KBM-7 (cell line): ENCODE measurements around the gene CMSS1.

Experiments used
- DNase-seq: peaks from one replicate; pipeline ENCODE4 v3.0.0-alpha.2; 2015
- in situ Hi-C: fragments of 300-500 bp; cut with MboI; formaldehyde crosslinking; loops from 2 replicates; pipeline ENCODE4 v1.14.3; 2020; ENCODE audit warnings: low sequenced_read_pairs, low pct_unique_long_range_greater_than_20kb, mixed read lengths

The CMSS1 gene

DNA sequence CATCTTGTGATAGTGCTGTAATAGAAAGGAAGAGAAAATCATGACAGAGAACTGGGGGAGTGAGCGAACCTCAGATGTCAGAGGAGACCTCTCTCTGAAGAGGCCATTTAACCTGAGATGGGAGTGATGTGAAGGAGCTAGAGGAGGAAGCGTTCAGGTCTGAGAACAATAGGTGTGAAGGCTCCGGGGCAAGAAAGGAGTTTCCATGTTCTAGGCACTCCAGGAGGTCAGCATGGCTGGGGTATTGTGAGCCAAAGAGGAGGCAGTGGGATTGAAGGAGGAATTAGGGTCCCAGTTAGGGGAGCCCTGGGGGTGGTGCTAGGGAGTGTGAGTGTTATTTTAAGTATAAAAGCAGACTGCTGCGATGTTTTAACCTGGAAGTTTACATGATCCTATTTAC lies 305.4 kb downstream of the CMSS1 start:
- DNase-seq = no peak
- in situ Hi-C loops = no loop called here

- DNase-seq = no peak
- in situ Hi-C loops = no loop called here
These were observed 306.6 kb downstream of the CMSS1 start for GRCh38 chr3:100124201-100124761.

DNA sequence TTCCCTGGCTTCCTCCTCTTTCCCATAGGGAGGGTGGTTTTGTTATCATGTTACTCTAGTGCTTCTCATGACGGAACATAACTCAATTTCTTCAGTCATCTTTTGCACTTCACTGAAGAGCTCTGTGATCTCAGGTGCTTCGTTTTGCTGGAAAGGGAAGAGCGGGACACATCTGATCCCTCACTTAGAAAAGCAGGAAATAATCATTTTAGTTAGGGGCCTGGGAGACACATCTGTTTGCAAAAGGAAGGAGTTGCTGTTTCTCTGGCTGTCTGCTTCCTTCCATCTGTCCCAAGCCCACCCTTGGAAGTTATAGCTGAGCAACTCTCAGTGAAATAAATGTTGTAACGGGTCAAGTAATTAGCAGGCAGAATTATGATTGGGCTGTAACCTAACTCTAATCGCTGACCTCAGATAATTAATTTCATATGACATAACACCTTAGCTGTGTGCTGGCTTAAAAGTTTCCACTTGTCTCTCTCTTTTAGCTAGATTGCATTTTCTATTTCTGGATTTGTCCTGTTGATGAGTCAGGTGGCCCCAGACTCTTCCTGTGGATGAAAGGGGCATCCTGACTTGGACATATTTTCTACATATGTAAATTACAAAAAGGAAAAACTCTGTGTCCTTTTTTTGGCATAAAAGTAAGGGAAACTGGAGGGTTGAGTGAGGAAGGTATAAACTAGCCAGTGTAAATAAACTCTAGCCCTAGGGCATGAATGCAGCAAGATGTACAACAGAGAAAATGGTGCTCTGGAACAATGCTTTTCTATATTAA lies 307.7 kb downstream of the CMSS1 start:
- DNase-seq = no peak
- in situ Hi-C loops = no loop called here

DNA sequence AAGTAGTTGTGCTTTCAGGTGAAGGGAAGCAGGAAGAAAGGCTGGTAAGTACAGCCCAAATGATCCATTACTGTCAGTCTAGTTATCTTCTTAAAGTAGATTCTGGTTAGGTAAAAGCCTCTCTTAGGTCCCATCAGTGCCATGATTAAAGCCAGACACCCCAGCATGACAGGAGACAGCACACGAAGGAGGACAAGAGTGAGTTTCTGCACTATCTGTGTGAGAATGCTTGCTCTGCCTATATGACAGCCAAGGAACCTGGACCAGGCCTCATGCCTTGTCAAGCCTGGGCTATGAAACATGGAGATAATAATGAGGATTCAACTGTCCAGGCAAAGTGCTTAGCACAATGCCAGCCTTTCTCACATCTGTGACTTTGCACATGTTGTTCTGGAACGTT lies 310.1 kb downstream of the CMSS1 start:
- DNase-seq = no peak
- in situ Hi-C loops = no loop called here

DNA sequence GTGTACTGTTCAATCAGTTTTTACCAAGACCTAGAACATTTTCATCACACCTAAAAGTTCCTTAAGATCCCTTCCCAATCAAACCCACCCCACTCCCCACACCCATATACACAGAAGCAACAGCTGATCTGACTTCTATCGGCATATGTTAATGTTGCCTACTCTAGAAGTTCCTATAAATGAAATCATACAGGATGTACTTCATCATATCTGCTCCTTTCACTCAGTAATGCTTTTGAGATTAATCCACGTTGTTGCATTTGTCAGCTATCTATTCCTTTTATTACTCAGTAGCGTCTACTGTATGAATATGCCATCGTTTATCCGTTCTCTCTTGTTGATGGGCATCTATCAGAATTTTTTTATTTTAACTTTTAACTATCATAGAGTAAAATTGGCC lies 310.9 kb downstream of the CMSS1 start:
- DNase-seq = no peak
- in situ Hi-C loops = no loop called here

DNA sequence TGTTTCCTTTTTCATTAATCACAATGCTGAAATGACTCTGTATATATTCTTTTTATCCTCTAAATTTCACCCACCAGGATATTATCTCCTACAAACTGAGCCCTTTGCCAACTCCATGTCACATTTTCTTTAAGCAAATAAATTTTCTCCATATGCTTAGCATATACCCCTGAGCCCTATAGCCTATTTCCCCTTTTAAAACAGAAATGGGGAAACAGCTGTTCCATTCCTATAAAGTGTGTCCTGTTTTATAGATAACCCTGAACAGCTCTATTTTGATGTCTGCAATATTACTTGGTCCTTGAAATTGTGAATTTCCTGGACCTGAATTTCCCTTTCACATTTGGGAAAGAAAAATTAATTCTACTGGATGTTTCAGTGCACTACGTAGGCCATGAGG lies 312.3 kb downstream of the CMSS1 start:
- in situ Hi-C loops = no loop called here
- peak; percentile 60 for DNase-seq

DNA sequence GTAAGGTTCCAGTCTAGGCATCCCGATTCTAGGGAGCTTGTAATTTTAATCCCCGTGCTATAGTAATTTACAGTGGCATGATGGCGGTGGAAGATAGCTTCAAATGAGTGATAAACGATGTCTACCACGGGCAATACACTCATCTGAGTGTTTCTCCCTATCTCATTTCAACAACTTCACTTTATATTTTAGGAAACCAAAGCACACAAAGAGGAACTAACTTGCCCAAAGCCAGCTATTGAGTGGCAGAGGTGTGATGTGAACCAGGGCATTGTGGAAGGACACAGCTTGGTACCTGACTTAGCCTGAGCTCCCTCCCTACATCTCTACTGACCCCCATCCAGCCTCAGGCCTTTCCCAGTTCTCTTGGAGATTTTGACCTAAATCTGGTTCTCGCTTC lies 313.6 kb downstream of the CMSS1 start:
- peak; percentile 59 for DNase-seq
- in situ Hi-C loops = no loop called here

GRCh38 chr3:100136921-100137320 lies 319.3 kb downstream of the CMSS1 start:
- in situ Hi-C loops = no loop called here
- no peak for DNase-seq

GRCh38 chr3:100140976-100141375 lies 323.3 kb downstream of the CMSS1 start:
- in situ Hi-C loops = no loop called here
- no peak for DNase-seq

DNA sequence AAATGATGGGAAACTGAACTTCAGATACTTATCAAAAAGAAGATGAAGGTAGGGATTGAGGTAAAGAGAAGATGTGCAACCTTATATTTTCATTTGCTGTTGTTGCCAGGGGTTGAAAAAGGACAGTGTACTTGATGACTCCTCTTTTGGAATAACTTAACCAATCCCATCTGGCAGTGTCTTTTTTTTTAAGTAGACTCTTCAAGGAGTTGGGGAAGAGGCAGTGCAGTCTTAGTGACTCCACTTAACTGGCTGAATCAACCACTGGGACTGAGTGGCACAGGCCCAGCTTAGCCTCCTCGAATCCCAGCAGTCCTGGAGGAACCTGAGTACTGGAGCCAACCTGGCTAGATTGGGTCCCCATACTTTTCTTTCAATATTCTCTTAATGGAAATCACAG lies 323.9 kb downstream of the CMSS1 start:
- in situ Hi-C loops = no loop called here
- no peak for DNase-seq

- peak; percentile 55 for DNase-seq
- in situ Hi-C loops = no loop called here
These were observed 326.7 kb downstream of the CMSS1 start for GRCh38 chr3:100144255-100144866.

DNA sequence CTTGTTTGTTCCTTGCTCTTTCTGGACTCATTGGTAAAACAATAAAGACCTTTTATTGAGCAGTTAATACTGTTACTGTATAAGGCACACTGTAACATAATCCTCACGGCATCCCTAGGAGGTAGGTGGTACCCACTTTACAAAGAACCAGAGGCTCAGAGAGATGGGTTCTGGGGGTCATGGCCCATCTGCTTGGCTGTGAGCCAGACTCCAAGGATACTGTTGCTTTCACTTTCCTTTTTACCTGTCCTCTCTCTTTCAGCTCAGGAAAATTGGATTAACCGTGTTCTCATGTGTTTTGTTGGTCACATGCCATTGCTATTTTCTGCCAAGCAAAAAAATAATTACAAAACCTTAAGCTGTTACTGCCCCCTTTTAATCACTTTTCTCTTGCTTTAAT lies 331.5 kb downstream of the CMSS1 start:
- DNase-seq = no peak
- in situ Hi-C loops = no loop called here

DNA sequence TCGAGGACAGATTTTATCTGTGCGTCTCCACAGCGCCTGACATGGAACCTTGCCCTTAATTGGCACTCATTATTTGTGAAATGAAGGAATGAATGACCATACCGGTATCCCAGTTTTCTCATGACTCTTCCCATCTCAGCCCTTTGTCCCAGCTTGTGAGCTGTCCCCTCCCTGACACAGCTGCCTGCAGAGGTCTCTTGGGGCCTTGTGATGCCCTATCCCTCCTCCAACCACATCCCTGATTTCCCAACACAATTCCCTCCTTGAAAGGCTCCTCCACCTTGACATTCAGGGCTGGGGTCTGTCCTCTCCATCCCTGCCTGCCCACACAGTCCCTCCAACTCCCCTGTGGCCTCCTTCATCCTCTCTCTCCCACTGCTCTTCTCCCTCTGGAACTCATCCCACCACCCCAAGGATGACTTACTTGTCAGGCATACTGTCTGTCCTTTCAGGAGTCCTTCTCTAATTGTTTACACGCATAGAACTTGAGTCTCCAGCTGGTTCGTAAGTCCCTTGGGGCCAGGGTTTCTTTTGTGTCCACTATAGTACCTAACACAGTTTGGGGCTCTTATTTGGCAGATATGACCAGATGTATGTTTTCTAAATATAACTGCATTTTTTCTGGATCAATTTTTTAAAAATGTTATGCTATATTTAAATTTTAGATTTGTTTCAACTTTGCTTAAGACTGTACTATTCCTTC lies 332.2 kb downstream of the CMSS1 start:
- in situ Hi-C loops = no loop called here
- DNase-seq = no peak

- no peak for DNase-seq
- in situ Hi-C loops = no loop called here
These were observed 332.8 kb downstream of the CMSS1 start for GRCh38 chr3:100150473-100150872.

- in situ Hi-C loops = no loop called here
- no peak for DNase-seq
These were observed 333.5 kb downstream of the CMSS1 start for GRCh38 chr3:100151024-100151707.

GRCh38 chr3:100154171-100154570 lies 336.5 kb downstream of the CMSS1 start:
- in situ Hi-C loops = no loop called here

DNA sequence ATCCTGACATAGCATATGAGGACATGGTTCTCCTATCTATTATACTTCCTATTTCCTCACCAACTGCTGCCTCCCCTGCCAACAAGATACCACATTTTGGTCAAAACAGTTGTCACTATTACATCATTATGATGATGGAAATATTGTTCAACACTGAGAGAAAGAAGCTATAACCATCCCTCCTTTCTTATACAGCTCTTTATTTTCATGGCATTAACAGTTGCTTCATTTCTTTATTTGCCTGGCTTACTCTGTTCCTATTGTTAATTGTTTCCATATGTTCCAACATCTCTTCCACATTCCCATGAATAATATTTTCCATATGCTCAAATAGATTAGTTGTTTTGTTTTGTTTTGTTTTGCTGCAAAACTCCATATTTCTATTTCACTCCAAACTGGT lies 337.5 kb downstream of the CMSS1 start:
- in situ Hi-C loops = no loop called here
- DNase-seq = peak; percentile 12

More at GRCh38 chr3:100154171-100154570, 336.5 kb downstream of the CMSS1 start:
- DNase-seq = no peak

DNA sequence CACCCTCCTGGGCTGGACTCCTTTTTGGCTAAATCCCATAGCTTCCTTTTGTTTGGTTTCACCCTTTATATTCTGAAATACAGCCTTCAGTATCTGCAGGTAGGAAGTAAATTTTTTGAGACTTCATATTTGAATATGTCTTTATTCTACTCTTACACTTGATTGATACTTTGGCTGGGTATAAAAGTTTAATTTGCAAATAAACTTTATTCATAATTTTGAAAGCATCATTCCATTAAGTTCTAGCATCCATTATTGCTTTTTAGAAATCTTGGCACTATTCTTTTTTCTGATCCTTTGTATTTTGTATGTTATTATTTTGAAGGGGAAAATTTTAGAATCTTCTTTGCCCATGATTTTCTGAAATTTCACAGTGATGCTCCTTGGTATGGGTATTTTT lies 337.9 kb downstream of the CMSS1 start:
- in situ Hi-C loops = no loop called here
- no peak for DNase-seq

DNA sequence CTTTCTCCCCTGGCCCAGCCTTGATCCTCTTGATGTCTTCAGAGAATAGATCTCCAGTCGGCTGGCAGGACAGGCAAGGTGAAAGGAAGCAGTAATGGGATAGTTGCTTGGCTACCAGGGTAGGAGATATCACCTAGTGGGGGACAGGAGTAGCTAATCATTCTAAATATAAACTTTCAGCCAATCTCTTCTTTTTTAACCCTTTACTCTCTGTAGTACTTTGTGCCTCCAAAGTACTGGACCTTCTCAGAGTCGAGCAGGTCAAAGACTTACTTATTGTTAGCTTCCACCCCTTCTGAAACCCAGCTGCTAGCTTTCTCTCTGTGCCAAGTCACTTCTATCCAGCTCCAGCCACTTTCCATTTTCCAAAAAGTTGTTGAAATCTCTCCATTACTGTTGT lies 340.0 kb downstream of the CMSS1 start:
- in situ Hi-C loops = no loop called here
- no peak for DNase-seq

GRCh38 chr3:100158918-100159330 lies 341.3 kb downstream of the CMSS1 start:
- DNase-seq = no peak
- in situ Hi-C loops = no loop called here
